Activated CD8-positive, alpha-beta memory T cell treated with anti-CD3 and anti-CD28 coated beads for 4 hours (primary cell): ENCODE data around the gene SYNPO2L.
"Not testable (repeated sequence)": the region's sequence is repeated elsewhere in the genome, so short reads cannot be mapped to it uniquely, and the experiment has no call there.

Experiments
- DNase-seq, 2 donors: peaks; one replicate each; pipeline ENCODE4 v3.0.0-alpha.2; 2020; ENCODE audit warnings: low read depth in 2 of 2

SYNPO2L gene

DNA sequence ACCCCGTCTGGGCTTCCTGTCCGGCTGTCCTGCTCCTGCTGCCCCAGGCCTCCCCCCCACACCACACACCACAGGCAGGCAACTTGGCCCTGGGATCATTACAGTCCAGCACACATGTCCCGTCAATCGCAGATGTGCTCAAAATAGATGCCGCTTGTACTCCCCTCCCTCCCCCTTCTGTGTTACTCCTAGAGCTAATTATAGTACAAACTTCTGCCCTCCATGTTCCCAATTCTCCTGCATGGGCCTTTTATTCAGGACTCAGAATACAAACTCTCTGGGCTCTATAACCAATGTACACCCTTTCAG, at the start of gene SYNPO2L:
TSS of gene SYNPO2L (minus strand) at position 40 of the 309 bp plus-strand sequence. CDS start 107 bp downstream, outside the sequence.
- DNase-seq: no peak

- DNase-seq: not testable (repeated sequence)
These were observed 48.1 kb upstream of the SYNPO2L start for GRCh38 chr10:73703924-73704323.

GRCh38 chr10:73698819-73699218, 43.0 kb upstream of the SYNPO2L start:
- not testable (repeated sequence) for DNase-seq

DNA sequence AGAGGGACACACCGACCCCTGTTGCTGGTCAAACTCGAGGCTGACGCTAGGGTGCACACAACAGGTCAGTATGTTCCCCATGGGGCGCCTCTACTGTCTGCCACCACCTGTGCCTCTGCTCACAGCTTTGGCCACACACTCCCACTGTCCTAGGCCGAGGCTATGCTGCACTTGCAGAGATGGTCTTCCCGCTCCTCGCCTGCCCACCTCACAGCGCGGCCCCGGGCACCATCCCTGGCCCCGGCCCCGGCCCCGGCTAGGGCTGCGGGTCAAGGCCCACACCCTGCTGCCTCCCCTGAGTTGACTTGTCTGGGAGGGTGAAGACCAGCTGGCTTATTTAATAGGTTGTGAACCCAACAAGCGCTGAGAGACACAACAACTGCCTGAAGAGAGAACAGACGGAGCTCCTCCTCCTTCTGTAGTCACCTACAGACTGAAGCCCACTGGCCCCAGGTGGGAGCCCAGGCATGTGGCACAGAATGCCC, 41.9 kb upstream of the SYNPO2L start, which contains the start of gene AGAP5:
TSS of gene AGAP5 (minus strand) at position 435 of the 485 bp plus-strand sequence. CDS start at position 81, 354 bp downstream.
- DNase-seq: not testable (repeated sequence)

- not testable (repeated sequence) for DNase-seq
These were observed 39.5 kb upstream of the SYNPO2L start for GRCh38 chr10:73695302-73695701.

- not testable (repeated sequence) for DNase-seq
These were observed 34.9 kb upstream of the SYNPO2L start for GRCh38 chr10:73690755-73691154.

- DNase-seq: not testable (repeated sequence)
These were observed 33.8 kb upstream of the SYNPO2L start for GRCh38 chr10:73689596-73689995.

DNA sequence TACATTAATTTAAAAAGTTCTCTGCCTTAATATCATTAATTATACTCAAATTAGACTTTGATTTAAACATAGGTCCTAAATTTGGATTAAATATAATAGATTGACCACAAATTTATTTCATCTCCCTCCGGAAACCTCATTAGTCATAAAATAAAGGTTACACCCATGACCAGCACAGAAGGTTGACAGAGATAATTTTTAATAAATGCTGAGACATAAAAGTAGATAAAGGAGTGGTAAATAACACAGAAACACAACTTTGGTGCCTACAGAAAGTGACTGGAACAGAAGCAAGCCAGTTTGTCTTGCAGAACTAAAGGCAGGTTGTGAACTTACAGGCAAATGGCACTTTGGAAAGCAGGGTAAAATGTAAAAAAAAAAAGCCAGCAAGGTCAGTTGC, 31.8 kb upstream of the SYNPO2L start:
- DNase-seq: not testable (repeated sequence)

GRCh38 chr10:73674546-73674945, 18.7 kb upstream of the SYNPO2L start:
- not testable (repeated sequence) for DNase-seq

DNA sequence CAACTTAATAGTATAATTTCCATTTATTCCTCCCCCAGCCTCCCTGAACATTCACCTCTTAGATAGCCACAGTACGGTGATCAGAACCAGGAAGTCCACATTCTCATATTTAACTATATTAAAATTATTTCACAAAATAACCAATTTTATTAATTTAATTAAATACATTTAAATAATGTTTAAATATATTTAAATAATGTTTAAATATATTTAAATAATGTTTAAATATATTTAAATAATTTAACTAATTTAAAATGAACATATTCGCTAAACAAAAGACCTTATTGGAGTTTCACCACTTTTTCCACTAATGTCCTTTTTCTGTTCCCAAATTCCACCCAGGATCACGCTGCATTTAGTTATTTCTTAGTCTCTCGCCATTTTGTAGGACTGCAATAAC, 12.5 kb upstream of the SYNPO2L start:
- DNase-seq: not testable (repeated sequence)

DNA sequence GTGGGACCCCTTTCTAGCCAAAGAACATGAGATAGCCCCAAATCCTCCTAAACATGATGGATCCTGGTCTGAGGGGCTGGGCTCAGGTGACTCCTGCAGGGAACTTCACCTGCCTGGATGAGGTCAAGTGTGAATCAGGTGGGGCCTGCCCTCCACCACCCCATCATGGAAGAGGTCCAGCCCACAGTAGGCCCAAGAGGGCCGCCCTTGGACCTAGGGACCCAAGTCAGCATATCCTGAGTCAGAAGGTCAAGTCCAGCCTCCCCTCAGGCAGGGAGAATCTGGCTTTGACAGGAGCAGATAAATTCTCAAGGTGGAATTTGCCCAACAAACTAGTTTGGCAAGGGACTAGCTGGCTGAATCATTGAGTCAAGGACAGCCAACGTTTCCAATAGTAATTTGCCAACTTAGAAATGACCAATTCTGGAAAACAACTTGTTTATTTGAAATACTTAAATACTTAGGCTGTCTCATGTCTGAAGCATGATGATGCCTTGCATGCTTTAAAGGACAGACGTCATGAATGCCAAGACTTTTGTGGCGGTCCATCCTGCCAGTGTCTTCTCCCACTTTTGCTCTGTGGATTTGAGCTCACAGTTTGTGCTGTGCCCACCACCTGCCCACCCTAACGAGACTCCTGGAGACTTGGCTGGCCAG, 10.5 kb upstream of the SYNPO2L start:
- not testable (repeated sequence) for DNase-seq

- DNase-seq: not testable (repeated sequence)
These were observed 9.8 kb upstream of the SYNPO2L start for GRCh38 chr10:73665581-73665980.

- DNase-seq: not testable (repeated sequence)
These were observed 8.6 kb upstream of the SYNPO2L start for GRCh38 chr10:73664156-73665040.

DNA sequence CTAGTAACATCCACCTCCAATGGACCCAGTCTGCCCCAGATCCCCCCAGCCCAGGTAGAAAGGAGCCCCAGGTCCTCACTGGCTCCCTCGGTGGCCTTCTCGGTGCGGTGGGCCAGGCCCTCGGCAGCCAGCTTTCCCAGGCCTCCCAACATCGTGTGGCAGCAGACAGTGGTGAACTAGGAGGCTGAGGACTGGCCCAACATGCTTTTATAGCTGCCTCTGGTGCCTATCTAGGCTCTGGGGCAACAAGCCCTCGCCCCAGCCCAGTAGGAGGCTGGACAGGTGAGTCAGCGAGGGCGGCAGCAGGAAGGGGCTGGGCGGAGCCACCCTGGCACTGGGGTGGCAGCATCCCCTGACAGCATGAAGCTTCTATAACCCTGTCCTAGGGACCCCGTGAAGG, 7.8 kb upstream of the SYNPO2L start:
- DNase-seq: not testable (repeated sequence)

- DNase-seq: not testable (repeated sequence)
These were observed 6.9 kb upstream of the SYNPO2L start for GRCh38 chr10:73662705-73663104.

GRCh38 chr10:73655257-73655989, 406 bp downstream of the SYNPO2L start:
- DNase-seq: no peak

- no peak for DNase-seq
These were observed 2.1 kb downstream of the SYNPO2L start for GRCh38 chr10:73653701-73654100.

- no peak for DNase-seq
These were observed 2.6 kb downstream of the SYNPO2L start for GRCh38 chr10:73653195-73653594.

DNA sequence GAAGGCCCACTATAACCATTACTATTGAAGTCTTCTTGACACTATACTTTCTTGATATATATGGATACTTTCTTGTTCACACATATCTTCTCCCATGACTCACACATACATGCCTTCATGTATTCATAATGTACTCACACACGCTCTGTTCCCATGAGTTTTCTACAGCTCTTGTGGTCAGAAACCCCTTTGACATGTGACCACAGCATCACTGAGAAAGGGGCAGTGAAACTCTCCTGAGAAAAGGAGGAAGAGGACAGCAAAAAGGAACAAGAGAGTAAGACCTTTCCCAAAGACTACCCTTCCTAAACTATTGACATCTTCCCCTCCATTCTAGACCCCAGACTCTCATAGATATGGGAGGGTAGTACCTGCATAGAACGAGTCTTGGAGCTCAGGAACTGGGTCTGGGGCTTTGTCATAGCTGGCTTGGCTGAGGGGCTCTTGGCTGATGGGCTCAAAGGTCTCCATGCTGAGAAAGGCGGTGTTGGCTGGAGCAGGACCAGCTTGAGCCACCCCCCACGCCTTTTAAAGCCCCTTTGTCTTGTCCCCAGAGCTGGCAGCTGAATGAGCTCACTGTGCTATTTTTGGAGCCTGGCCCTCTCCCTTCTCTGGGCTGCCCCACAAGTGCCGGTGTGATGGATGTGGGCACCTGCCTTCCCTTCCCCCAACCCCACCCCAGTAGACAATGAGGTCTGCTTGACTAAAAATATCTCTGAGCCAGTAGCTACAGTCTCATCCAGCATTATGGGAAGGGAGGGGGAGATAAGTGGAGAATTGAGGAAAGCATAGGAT, 5.1 kb downstream of the SYNPO2L start:
- DNase-seq: no peak

DNA sequence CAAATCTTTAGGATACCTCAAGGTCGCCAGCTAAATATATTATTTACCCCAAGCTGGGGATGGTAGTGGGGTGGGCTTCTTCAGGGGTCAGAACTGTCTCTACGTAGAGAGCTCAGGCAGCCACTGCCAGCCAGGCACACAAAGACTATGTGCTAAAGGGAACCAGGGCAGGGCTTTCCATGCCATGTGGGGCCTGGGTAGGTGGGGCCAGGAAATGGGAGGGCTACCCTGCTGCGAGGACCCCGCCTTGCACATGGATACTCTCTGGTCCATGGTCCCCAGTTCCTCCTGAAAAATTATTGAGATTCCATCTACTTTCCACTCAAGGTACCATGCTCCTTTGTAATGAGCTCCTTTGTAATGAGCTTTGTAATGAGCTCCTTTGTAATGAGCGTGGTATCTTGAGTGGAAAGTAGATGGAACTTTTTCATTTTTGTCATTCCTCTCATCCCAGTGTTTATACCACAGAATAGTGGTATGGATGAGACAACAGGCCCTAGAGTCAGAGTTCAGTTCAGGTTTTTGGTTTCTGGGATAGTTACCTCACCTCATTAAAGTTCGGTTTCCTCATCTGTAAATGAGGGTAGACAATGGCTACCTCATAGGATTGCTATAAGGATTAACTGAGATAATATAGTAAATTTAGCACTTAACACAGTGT, 5.8 kb downstream of the SYNPO2L start:
- no peak for DNase-seq
